Neural crest cell (in vitro differentiated cells): ENCODE results near the gene DNAJC18. TPM values are rescaled to one million over a fixed set of nuclear protein-coding genes. Genes with fewer than 3 reads are reported as not detected.

Experiments
- DNase-seq: peaks from one replicate; pipeline ENCODE4 v3.0.0; 2021; ENCODE audit warnings: low read depth, mixed read lengths, low spot score
- H3K27ac Mint-ChIP-seq: one replicate; pipeline ENCODE4 v1.8.0; 2021; ENCODE audit warnings: mild to moderate bottlenecking, mixed read lengths; ENCODE audit not compliant: unreplicated experiment
- H3K27me3 Mint-ChIP-seq: 2 replicates; pipeline ENCODE4 v1.8.0; 2021; ENCODE audit warnings: low read depth, mild to moderate bottlenecking, mixed read lengths
- H3K36me3 Mint-ChIP-seq: 2 replicates; pipeline ENCODE4 v1.8.0; 2021; ENCODE audit warnings: low read depth, mild to moderate bottlenecking, mixed read lengths
- H3K4me1 Mint-ChIP-seq: 2 replicates; pipeline ENCODE4 v1.8.0; 2021; ENCODE audit warnings: mixed read lengths
- H3K4me3 Mint-ChIP-seq: one replicate; pipeline ENCODE4 v1.8.0; 2021; ENCODE audit warnings: mild to moderate bottlenecking, mixed read lengths
- H3K9me3 Mint-ChIP-seq: 2 replicates; pipeline ENCODE4 v1.8.0; 2021; ENCODE audit warnings: mixed read lengths
- total RNA-seq: library from RNA; stranded (reverse); gene quantifications from 2 replicates; pipeline ENCODE4 v1.2.1, GENCODE V29; 2021
- TF ChIP-seq, protein P1 (sequence below): fragments of 200-600 bp; sonication (generic); conservative IDR thresholded peaks from 2 replicates; pipeline ENCODE4 v1.5.0; 2021; ENCODE audit warnings: antibody characterized with exemption, mild to moderate bottlenecking

DNAJC18 gene
- total RNA-seq, 1 donor from 2014 or later, result 27.9 TPM

DNA sequence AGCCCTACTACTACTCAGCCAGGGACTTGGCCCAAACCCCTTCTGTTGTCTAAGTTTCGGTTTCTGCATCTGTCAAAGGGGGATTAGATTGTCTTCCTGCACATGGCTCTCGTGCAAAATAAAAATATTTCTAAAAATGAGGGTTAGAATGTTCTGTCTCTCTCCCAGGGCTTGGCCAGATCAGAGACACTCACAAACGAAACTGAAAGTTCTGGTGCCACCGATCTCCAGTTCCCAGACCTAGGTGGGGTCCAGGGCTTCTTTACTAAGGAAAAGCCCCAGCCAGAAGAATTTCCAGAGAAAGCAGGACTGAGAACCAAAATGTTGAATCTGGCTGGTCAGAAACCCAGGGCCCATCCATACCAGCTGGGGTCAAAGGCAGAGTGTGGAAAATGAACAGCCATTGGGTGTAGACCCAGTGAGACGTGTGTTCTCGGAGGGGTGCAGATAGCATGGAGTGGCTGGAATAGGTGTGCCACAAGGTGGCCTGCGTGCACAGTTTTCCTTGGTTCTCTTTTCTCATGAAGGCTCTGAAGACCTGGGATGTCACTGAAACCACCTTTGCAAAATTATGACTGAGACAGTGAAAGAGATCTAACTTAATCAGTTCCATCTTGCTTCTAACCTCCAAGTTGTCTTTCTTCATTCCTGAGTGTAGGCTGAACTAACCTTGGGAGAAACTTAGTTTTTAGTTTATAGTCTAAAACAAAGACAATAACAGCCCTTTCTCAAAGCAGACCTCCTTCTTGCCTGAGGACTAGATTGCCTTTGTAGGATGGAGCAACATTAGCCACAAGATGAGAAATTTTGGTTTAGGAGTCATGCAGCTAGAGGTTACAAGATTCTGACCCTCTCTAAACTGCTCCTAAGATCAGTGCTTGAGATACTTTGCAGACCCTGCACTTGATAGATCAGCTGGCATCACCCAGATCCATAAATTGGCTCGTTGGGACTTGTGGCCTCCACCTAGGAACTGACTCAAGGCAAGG is 54.0 kb downstream of the DNAJC18 start:
- TF ChIP-seq, protein P1, sequence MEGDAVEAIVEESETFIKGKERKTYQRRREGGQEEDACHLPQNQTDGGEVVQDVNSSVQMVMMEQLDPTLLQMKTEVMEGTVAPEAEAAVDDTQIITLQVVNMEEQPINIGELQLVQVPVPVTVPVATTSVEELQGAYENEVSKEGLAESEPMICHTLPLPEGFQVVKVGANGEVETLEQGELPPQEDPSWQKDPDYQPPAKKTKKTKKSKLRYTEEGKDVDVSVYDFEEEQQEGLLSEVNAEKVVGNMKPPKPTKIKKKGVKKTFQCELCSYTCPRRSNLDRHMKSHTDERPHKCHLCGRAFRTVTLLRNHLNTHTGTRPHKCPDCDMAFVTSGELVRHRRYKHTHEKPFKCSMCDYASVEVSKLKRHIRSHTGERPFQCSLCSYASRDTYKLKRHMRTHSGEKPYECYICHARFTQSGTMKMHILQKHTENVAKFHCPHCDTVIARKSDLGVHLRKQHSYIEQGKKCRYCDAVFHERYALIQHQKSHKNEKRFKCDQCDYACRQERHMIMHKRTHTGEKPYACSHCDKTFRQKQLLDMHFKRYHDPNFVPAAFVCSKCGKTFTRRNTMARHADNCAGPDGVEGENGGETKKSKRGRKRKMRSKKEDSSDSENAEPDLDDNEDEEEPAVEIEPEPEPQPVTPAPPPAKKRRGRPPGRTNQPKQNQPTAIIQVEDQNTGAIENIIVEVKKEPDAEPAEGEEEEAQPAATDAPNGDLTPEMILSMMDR, result no peak
- H3K27me3 Mint-ChIP-seq, result no peaks in the 10 kb centered on the region
- no peak overlapping the region for H3K4me3 Mint-ChIP-seq
- H3K9me3 Mint-ChIP-seq, result no peaks in the 10 kb centered on the region
- H3K4me1 Mint-ChIP-seq, result no peaks in the 10 kb centered on the region
- no peak overlapping the region for H3K27ac Mint-ChIP-seq
- no peaks in the 10 kb centered on the region for H3K36me3 Mint-ChIP-seq
- DNase-seq, result no peak

DNA sequence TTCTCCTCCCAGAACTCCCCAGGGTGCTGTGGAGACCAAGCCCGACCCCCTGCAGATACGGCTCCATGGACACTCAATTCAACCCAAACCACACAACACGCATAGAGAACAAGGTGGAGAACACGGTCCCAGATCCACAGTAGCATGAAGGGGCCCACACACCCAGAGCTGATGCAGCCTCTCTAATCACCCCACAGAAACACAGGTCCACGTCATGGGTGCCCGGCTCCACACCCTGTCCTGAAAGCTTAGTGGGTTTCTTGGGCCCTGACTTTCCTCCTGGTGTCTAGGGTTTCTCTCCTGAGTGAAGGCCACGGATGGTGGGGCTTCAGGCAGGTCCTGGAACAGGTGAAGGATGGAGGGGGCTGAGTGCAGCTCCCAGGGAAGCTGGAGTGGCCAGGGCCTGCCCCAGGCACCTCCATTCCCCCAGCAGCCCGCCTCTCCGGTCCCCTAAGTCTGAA is 54.7 kb downstream of the DNAJC18 start:
- H3K9me3 Mint-ChIP-seq, result no peaks in the 10 kb centered on the region
- no peaks in the 10 kb centered on the region for H3K36me3 Mint-ChIP-seq
- no peak for DNase-seq
- no peak overlapping the region for H3K4me3 Mint-ChIP-seq
- H3K27ac Mint-ChIP-seq, result no peak overlapping the region
- TF ChIP-seq, protein P1, result no peak
- H3K27me3 Mint-ChIP-seq, result no peaks in the 10 kb centered on the region
- H3K4me1 Mint-ChIP-seq, result no peaks in the 10 kb centered on the region

DNA sequence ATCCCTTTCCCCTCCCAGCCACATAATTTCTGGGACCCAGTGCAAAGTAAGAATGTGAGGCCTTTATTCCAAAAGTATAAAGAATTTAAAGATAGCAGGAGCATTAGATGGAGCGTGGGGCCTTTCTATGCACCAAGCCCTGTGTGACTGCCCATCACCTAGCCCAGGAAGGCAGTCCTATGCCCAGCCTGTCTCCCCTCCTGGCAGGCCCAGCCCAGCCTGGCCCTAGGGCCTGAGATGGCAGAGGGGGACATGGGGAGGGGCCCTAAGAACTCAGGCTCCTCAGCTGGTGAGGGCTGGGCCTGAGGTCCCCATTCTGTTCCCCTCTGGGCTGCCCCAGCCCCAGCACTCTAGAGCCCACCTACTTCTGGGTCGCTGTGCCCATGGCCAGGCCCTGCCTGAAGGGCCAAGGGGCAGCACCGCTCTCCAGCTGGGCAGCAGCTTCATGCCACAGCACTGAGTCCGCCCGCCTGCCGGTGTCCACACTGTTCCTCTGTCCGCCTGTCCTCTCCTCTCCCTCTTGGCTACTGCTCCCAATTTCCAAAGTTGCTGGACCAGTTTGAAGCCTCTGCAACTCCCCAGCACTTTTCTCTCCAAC is 55.2 kb downstream of the DNAJC18 start:
- no peaks in the 10 kb centered on the region for H3K36me3 Mint-ChIP-seq
- no peak overlapping the region for H3K27ac Mint-ChIP-seq
- TF ChIP-seq, protein P1, result no peak
- no peak overlapping the region for H3K4me3 Mint-ChIP-seq
- no peaks in the 10 kb centered on the region for H3K27me3 Mint-ChIP-seq
- DNase-seq, result no peak
- H3K9me3 Mint-ChIP-seq, result no peaks in the 10 kb centered on the region
- H3K4me1 Mint-ChIP-seq, result no peaks in the 10 kb centered on the region

DNA sequence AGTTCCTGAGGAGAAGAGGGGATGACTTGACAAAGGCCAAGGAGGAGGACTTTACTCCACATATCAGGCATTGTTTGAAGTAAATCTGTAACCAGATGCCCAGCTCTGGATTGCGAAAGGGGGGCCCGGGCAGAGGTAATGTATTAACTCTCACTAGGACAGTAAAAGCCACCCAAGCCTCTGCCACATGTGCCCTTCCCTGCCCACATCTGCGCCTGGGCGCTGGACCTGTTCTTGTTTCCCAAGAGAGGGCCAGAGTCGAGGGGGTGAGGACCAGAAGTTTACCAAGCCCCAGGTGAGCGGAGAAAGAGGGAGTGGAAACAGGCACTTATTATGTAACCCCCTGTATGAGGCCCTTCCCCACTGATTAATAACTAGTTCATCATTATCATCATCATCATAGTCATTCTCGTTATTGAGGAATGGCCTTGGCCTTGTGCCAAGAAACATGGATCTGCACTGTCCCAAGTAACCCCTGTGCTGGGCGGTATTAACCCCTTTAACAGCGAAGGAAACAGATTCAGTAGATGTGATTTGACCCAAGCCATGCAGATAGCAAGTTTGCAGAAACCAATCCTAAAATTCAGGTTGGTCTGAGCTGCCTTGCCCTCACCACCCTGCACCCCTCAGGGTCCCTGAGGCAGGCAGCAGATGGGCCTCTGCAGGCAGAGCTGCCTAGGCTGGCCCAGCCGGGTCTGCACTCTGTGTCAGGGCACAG is 55.9 kb downstream of the DNAJC18 start, which contains the start of gene SLC23A1:
Gene SLC23A1, minus strand, starts transcription at position 23 of the 718 bp plus-strand sequence. CDS start 44 bp downstream, outside the sequence.
- H3K27me3 Mint-ChIP-seq, result no peaks in the 10 kb centered on the region
- no peaks in the 10 kb centered on the region for H3K4me1 Mint-ChIP-seq
- no peak within 1 kb of the TSS for H3K4me3 Mint-ChIP-seq
- TF ChIP-seq, protein P1, result no peak
- H3K36me3 Mint-ChIP-seq, result no peaks in the 10 kb centered on the region
- peak within 1 kb of the TSS; percentile 62 for H3K27ac Mint-ChIP-seq
- DNase-seq, result no peak
- H3K9me3 Mint-ChIP-seq, result no peaks in the 10 kb centered on the region

DNA sequence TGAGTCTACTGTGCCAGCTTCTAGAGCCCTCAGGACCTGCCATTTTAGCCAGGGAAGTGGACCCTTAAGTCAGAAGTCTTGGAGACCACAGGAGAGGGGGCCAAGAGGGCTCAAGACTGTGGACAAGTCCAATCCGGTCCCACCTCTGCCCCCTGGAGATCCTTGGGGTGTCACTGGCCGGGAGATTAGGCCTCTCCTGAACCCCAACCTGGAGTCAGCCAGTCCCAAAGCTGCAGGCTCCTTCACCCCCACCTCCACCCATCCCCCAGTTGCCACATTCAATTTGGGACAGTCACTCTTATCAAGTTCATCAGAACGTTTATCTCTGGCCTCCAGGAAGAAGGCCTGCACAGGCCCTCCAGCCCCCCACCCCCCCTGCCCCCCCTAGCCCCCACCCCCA is 56.5 kb downstream of the DNAJC18 start:
- no peaks in the 10 kb centered on the region for H3K27me3 Mint-ChIP-seq
- TF ChIP-seq, protein P1, result no peak
- no peak for DNase-seq

More for the DNA sequence above, 56.5 kb downstream of the DNAJC18 start:
- Mint-ChIP-seq H3K36me3 (no peaks in the 10 kb centered on the region), H3K9me3 (no peaks in the 10 kb centered on the region), H3K4me3 (no peak overlapping the region), H3K4me1 (no peaks in the 10 kb centered on the region), H3K27ac (no peak overlapping the region)
